Measurements from ENCODE around the gene ZMPSTE24.

DNA sequence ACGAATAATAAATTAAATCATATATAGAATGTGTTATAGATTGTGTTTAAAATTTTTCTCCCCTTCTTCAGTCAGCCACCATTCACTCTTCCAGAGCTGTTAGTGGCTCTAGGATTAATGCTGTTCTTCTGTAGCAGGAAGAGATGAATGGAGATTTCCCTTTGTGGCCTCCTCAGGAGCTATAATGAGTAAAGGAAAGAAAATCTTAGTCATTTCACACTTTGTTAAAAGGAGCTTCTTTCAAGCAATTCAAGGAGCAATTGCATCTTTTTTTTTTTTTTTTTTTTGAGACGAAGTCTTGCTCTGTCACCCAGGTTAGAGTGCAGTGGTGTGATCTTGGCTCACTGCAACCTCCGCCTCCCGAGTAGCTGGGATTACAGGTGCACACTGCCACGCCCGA is 34.0 kb upstream of the ZMPSTE24 start:
- TF ChIP-seq, protein P1, sequence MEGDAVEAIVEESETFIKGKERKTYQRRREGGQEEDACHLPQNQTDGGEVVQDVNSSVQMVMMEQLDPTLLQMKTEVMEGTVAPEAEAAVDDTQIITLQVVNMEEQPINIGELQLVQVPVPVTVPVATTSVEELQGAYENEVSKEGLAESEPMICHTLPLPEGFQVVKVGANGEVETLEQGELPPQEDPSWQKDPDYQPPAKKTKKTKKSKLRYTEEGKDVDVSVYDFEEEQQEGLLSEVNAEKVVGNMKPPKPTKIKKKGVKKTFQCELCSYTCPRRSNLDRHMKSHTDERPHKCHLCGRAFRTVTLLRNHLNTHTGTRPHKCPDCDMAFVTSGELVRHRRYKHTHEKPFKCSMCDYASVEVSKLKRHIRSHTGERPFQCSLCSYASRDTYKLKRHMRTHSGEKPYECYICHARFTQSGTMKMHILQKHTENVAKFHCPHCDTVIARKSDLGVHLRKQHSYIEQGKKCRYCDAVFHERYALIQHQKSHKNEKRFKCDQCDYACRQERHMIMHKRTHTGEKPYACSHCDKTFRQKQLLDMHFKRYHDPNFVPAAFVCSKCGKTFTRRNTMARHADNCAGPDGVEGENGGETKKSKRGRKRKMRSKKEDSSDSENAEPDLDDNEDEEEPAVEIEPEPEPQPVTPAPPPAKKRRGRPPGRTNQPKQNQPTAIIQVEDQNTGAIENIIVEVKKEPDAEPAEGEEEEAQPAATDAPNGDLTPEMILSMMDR (IDR thresholded peaks at IDR 0.05) = no peak
- no peak for TF ChIP-seq POLR2A (IDR thresholded peaks at IDR 0.05)

All from adrenal gland (tissue), 5 donors.